OCI-LY1 (cell line): Measurements from ENCODE around the gene LRRC25.

Experiments
- CTCF ChIP-seq: fragments of 200-600 bp; sonication (generic), shearing (Covaris generic); IDR thresholded peaks from 2 replicates; pipeline ENCODE4 v1.5.1; 2017; ENCODE audit warnings: mild to moderate bottlenecking, antibody characterized with exemption, low read length, moderate library complexity, mixed read lengths
- EZH2 ChIP-seq: fragments of 200-600 bp; sonication (generic), shearing (Covaris generic); IDR thresholded peaks from 2 replicates; pipeline ENCODE4 v1.8.0; 2017; ENCODE audit warnings: borderline replicate concordance, mixed run types, mild to moderate bottlenecking, antibody characterized with exemption, low read length, moderate library complexity, mixed read lengths

GRCh38 chr19:18412610-18413239 lies 15.3 kb upstream of the LRRC25 start:
- TF ChIP-seq CTCF (no peak), EZH2 (no peak)
